Stimulated activated naive CD4-positive, alpha-beta T cell (primary cell): ENCODE results near the gene SRPK1.
"Not testable (repeated sequence)": the region's sequence is repeated elsewhere in the genome, so short reads cannot be mapped to it uniquely, and the experiment has no call there.

Experiments
- DNase-seq, 6 experiments: peaks; one replicate each; lab custom pipeline; 2025; lab: John Stamatoyannopoulos, UW

SRPK1 gene

GRCh38 chr6:35931120-35931561 lies 10.2 kb upstream of the SRPK1 start:
- no peak for DNase-seq

DNA sequence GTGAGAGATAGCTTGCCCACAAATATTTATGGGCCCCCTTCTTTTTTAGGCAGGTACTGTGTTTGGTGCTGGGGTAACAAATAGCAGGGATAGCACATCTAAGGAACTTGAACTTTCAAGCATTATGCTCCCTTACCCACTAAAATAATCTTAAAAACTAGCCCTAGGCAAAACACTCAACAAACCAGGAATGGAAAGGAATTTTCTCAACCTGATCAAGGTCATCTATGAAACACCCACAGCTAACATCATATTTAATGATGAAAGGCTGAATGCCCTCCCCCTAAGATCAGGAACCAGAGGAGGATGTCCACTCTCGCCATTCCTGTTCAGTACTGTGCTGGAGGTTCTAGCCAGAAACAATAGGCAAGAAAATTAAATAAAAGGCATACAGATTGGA lies 8.7 kb upstream of the SRPK1 start:
- no peak for DNase-seq

GRCh38 chr6:35926509-35927215 lies 5.8 kb upstream of the SRPK1 start:
- no peak for DNase-seq

GRCh38 chr6:35925961-35926360 lies 5.1 kb upstream of the SRPK1 start:
- no peak for DNase-seq

DNA sequence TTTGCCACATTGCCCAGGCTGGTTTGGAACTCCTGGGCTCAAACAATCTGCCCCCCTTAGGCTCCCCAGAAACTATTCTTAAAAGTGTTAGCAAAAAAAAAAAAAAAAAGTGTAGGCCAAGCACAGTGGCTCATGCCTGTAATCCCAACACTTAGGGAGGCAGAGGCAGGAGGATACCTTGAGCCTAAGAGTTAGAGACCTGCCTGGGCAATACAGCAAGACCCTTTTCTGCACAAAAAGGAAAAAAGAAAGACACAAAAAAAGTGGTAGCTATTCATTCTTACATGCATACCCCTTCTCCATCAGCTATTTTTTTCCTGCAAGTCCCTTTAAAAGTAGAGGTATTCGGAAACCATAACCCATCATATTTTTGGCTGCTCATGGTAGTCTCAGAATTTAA lies 3.2 kb upstream of the SRPK1 start:
- DNase-seq = no peak

DNA sequence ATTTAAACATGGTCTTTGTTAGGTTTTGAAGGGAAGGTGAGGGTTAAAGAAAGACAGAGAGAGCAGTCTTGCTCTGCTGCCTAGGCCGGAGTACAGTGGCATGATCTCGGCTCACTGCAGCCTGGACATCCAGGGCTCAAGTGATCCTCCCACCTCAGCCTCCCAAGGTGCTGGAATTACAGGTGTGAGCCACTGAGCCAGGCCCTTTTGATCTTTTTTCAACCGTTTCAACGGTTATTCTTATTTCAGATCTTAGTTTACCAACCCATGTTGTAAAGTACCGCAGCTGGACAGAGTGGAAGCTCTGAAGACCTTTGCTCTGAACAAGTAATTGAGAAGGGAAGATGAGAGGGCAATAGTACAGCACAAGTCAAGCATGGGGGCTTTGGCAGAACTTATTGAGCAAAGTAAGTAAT lies 1.2 kb upstream of the SRPK1 start:
- no peak for DNase-seq

GRCh38 chr6:35919827-35920751 lies 809 bp downstream of the SRPK1 start:
- peak in 5 of 6 experiments; percentile 20 to 52 (median 28) for DNase-seq

DNA sequence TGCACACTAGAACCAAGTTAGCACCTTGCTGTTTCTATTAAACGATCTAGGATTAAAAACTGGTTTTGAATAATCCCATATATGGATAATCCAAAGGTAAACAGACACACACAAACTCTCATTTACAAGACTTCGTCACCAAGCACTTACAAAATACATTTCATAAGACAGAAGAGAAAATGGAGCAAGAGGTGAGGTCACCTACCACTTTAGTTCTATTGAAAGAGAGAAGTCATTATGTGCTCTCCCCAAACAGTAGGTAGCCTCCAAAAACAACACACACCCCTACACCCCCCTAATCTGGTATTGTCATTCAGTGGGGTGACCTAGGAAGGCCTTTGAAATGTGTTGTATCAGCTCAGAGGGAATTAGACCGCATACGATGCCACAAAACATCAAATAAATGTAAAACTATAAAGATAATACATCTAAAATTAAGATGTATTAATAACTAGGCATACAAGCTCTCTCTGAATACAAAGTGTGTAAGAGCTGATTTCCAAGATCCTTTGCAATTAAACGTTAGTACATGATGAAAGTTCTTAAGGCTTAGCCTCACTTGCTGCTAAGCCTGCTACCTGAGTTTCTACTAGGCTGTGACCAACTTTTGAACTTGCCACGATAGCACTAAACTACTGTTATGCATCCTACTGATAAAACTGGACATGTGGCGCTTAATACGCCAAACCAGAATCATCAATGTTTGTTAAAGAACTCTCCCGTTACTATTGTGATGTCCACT lies 1.6 kb downstream of the SRPK1 start:
- DNase-seq = no peak

DNA sequence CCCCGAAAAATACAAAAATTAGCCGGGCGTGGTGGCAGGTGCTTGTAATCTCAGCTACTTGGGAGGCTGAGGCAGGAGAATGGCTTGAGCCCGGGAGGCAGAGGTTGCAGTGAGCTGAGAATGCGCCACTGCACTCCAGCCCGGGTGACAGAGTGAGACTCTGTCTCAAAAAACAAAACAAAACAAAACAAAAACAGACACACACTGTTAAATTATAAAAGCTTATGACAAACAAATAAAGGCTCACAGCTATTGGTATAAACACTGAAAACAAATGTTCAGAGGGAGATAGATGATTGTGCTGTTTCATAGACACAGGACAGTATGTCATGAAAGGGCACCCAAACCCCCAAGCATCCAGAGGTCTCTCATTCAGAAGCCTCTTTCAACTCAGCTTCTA lies 4.0 kb downstream of the SRPK1 start:
- DNase-seq = not testable (repeated sequence)

DNA sequence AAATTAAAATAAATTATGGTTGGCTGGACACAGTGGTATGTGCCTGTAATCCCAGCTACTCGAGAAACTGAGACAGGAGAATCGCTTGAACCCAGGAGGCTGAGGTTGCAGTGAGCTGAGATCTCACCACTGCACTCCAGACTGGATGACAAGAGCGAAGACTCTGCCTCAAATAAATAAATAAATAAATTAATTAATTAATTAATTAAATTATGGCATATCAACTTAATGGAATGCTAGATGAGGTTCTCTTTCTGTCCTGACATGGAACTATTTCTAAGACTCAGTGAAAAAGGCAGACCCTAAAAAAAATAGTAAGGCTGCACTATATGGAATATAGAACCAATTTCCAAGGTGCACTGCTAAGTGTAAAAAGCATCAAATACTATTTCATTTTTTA lies 4.8 kb downstream of the SRPK1 start:
- DNase-seq = no peak

GRCh38 chr6:35914536-35914935 lies 6.4 kb downstream of the SRPK1 start:
- DNase-seq = no peak

DNA sequence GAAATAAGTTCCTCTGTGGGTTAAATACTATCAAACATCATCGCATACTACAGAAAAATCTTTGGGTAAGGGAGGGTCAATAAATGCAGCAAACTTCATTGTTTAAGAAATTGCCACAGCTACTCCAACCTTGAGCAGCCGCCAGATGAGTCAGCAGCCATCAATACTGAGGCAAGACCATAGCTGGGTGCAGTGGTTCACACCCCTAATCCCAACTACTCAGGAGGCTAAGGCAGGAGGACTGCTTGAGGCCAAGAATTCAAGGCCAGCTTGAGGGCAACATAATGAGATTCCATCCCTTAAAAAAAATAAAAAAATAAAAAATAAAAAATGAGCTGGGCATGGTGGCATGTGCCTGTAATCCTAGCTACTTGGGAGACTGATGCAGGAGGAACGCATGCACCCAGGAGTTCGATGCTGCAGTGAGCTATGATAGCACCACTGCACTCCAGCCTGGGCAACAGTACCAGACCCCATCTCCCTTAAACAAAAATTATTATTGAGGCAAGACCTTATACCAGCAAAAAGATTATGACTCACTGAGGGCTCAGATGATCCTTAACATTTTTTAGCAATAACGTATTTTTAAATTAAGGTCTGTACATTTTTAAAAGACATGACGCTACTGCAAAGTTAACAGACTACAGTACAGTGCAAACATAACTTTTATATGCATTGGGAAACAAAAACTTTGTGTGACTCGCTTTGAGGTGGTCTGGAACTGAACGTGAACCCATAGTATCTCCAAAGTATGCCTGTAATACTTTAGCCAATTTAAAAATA lies 8.8 kb downstream of the SRPK1 start:
- no peak for DNase-seq

DNA sequence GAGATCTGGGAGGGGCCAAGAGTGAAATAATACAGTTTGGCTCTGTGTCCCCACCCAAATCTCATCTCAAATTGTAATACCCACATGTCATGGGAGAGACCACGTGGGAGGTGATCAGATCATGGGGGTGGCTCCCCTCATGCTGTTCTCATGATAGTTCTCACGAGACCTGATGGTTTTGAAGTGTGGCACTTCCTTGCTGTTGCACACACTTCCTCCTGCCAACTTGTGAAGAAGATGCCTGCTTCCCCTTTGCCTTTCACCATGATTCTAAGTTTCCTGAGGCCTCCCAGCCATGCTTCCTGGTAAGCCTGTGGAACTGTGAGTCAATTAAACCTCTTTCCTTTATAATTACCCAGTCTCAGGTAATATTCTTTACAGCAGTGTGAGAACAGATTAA lies 11.3 kb downstream of the SRPK1 start:
- not testable (repeated sequence) for DNase-seq

DNA sequence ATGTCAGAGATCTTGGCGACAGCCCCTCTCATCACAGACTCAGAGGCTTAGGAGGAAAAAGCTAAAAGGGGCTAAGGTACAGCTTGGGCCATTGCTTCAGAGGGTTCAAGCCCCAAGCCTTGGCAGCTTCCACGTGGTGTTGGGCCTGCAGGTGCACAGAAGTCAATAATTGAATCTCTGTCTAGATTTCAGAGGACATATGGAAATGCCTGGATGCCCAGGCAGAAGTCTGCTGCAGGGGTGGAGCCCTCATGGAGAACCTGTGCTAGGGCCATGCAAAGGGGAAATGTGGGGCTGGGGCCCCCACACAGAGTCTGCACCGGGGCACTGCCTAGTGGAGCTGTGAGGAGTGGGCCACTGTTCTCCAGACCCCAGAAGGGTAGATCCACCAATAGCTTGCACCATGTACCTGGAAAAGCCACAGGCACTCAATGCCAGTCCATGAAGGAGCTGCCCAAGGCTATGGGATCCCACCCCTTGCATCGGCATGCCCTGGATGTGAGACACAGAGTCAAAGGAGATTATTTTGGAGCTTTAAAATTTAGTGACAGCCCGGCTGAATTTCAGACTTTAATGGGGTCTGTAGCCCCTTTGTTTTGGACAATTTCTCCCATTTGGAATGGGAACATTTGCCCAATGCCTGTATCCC lies 12.0 kb downstream of the SRPK1 start:
- not testable (repeated sequence) for DNase-seq

DNA sequence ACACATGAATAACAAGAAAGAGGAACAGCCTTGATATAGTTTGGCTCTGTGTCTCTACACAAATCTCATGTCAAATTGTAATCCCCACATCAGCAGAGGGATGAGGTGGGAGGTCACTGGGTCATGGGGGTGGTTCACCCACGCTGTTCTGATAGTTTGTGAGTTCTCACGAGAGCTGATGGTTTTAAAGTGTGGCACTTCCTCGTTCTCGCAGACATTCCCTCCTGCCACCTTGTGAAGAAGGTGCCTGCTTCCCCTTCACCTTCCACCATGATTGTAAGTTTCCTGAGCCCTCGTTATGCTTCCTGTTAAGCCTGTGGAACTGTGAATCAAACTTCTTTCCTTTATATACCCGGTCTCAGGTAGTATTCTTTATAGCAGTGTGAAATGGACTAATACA lies 13.1 kb downstream of the SRPK1 start:
- no peak for DNase-seq

DNA sequence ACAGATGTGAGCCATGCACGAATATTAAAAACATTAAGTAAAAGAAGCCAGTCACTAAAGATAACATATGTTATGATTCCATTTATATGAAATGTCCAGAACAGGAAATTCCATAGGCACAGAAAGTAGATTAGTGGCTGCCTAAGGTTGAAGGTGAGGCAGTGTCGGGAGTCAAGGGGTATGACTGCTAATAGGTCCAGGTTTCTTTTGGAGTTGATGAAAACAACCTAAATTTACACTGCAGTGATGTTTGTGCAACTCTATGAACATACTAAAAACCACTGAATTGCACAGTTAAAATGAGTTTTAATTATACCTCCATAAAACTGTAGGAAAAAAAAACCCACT lies 14.4 kb downstream of the SRPK1 start:
- DNase-seq = no peak

GRCh38 chr6:35905841-35906498 lies 14.9 kb downstream of the SRPK1 start:
- DNase-seq = no peak

DNA sequence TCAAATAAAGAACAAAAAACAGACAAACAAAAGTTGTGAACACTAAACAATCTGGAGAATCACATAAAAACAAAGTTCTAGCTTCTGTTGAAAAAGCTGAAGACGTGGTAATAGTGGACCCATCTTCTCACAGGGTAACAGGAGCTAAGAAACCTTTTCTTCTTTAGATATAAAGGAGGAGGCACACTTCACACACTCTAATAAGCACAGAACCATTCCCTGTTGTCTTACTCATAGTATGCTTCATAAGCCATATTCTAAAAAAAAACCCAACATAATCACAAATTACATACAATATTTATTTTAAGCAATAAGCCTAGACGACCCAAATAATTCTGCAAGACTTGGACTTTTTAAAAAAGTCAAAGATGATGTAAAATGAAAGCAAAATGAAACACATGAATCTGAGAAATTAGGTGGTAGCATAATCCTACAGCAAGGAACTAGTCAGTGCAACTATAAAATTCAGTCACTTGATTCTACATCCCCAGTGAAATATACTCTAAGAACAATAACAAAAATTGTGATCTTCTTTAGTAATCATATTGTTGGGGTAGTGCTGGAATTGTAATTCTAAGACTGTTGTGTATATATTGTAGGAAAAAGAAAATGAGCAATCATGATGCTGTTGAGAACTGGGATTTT lies 15.6 kb downstream of the SRPK1 start:
- DNase-seq = no peak

DNA sequence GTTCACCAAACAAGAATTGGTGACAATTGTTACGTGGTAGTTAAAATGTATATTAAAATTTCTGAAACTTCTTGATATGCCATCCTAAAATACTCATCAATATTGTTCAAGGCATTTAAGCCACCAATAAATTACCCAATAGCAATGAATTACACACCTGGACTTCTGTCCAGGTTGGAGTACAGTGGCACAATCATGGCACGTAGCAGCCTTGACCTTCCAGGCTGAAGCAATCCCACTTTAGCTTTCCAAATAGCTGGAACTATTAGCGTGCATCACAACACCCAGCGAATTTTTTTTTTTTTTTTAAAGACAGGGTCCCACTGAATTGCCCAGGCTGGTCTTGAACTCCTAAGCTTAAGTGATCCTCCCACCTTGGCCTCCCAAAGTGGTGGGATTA lies 17.2 kb downstream of the SRPK1 start:
- no peak for DNase-seq

GRCh38 chr6:35900448-35900847 lies 20.4 kb downstream of the SRPK1 start:
- DNase-seq = no peak
